IMR-90 (cell line): ENCODE data around the gene CD28.

Experiments
- CEBPB ChIP-seq: IDR thresholded peaks from 2 replicates; pipeline ENCODE4 v1.6.1; 2012; ENCODE audit warnings: low read depth, low read length, improper control_type of control experiment
- CHD1 ChIP-seq: IDR thresholded peaks from 2 replicates; pipeline ENCODE4 v1.6.1; 2012; ENCODE audit warnings: low read depth, low read length, improper control_type of control experiment
- MAFK ChIP-seq: IDR thresholded peaks from 2 replicates; pipeline ENCODE4 v1.6.1; 2012; ENCODE audit warnings: low read depth, low read length, improper control_type of control experiment
- MAZ ChIP-seq: IDR thresholded peaks from 2 replicates; pipeline ENCODE4 v1.6.1; 2012; ENCODE audit warnings: low read depth, mild to moderate bottlenecking, low read length, improper control_type of control experiment, moderate library complexity, borderline replicate concordance
- NFE2L2 ChIP-seq: fragments of 150-350 bp; IDR thresholded peaks from 2 replicates; pipeline ENCODE4 v1.6.1; 2016; ENCODE audit warnings: low read depth, mild to moderate bottlenecking, low read length
- POLR2A ChIP-seq: IDR thresholded peaks from 2 replicates; pipeline ENCODE4 v1.6.1; 2012; ENCODE audit warnings: mild to moderate bottlenecking, low read depth, low read length
- RCOR1 ChIP-seq: IDR thresholded peaks from 2 replicates; pipeline ENCODE4 v1.6.1; 2012; ENCODE audit warnings: mild to moderate bottlenecking, low read length, improper control_type of control experiment; ENCODE audit not compliant: insufficient replicate concordance
- RFX5 ChIP-seq: IDR thresholded peaks from 2 replicates; pipeline ENCODE4 v1.8.0; 2012; ENCODE audit warnings: low read depth, mild to moderate bottlenecking, low read length, moderate library complexity
- SMC3 ChIP-seq: fragments of 150-350 bp; IDR thresholded peaks from 2 replicates; pipeline ENCODE4 v1.6.1; 2016; ENCODE audit warnings: low read depth, mild to moderate bottlenecking, antibody characterized with exemption, low read length, moderate library complexity
- TF ChIP-seq, protein P1 (sequence below): conservative IDR thresholded peaks from 2 replicates; pipeline ENCODE4 v1.5.1; 2012; ENCODE audit warnings: mild to moderate bottlenecking, low read depth, low read length, improper control_type of control experiment
- TF ChIP-seq, protein P2 (sequence below): fragments of 150-350 bp; IDR thresholded peaks from 2 replicates; pipeline ENCODE4 v1.6.1; 2017; ENCODE audit warnings: mild to moderate bottlenecking, antibody characterized with exemption, low read length, low read depth

DNA sequence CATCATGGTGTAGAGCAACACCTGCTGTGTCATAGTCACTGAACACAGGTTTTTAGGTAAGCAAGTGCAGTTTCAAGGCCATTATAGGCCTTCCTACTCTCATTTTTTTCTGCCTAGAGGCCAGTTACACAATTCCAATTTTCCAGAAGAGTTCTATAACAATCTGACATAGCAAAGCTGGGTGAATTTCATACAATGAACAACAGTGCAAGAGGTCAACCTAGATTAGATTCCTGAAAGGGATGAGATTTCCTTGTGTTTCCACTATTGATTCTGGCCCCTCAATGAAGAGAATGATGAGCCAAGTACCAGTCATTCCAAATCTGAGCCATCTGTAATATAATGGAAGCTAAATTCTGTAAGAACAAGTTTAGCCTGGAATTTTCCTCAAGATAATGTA lies 15.3 kb upstream of the CD28 start:
- TF ChIP-seq, protein P1, sequence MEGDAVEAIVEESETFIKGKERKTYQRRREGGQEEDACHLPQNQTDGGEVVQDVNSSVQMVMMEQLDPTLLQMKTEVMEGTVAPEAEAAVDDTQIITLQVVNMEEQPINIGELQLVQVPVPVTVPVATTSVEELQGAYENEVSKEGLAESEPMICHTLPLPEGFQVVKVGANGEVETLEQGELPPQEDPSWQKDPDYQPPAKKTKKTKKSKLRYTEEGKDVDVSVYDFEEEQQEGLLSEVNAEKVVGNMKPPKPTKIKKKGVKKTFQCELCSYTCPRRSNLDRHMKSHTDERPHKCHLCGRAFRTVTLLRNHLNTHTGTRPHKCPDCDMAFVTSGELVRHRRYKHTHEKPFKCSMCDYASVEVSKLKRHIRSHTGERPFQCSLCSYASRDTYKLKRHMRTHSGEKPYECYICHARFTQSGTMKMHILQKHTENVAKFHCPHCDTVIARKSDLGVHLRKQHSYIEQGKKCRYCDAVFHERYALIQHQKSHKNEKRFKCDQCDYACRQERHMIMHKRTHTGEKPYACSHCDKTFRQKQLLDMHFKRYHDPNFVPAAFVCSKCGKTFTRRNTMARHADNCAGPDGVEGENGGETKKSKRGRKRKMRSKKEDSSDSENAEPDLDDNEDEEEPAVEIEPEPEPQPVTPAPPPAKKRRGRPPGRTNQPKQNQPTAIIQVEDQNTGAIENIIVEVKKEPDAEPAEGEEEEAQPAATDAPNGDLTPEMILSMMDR = no peak
- TF ChIP-seq, protein P2, sequence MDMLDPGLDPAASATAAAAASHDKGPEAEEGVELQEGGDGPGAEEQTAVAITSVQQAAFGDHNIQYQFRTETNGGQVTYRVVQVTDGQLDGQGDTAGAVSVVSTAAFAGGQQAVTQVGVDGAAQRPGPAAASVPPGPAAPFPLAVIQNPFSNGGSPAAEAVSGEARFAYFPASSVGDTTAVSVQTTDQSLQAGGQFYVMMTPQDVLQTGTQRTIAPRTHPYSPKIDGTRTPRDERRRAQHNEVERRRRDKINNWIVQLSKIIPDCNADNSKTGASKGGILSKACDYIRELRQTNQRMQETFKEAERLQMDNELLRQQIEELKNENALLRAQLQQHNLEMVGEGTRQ = no peak
- TF ChIP-seq CEBPB (no peak), RFX5 (no peak), MAFK (no peak), POLR2A (no peak), RCOR1 (no peak), SMC3 (no peak), CHD1 (no peak), NFE2L2 (no peak), MAZ (no peak)
